22Rv1 (cell line): ENCODE measurements around the gene PARD6A.

ENCODE experiments used
- ZFX ChIP-seq: fragments of 450-650 bp; IDR thresholded peaks from 2 replicates; pipeline ENCODE4 v1.6.1; 2017; ENCODE audit warnings: antibody characterized with exemption, borderline replicate concordance
- TF ChIP-seq, protein P1 (sequence below): fragments of 450-650 bp; IDR thresholded peaks from 2 replicates; pipeline ENCODE4 v1.5.1; 2017; ENCODE audit warnings: mild to moderate bottlenecking

GRCh38 chr16:67677712-67678111 lies 17.0 kb downstream of the PARD6A start:
- TF ChIP-seq, protein P1, sequence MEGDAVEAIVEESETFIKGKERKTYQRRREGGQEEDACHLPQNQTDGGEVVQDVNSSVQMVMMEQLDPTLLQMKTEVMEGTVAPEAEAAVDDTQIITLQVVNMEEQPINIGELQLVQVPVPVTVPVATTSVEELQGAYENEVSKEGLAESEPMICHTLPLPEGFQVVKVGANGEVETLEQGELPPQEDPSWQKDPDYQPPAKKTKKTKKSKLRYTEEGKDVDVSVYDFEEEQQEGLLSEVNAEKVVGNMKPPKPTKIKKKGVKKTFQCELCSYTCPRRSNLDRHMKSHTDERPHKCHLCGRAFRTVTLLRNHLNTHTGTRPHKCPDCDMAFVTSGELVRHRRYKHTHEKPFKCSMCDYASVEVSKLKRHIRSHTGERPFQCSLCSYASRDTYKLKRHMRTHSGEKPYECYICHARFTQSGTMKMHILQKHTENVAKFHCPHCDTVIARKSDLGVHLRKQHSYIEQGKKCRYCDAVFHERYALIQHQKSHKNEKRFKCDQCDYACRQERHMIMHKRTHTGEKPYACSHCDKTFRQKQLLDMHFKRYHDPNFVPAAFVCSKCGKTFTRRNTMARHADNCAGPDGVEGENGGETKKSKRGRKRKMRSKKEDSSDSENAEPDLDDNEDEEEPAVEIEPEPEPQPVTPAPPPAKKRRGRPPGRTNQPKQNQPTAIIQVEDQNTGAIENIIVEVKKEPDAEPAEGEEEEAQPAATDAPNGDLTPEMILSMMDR: no peak
- TF ChIP-seq ZFX: no peak
